SK-N-MC (cell line): ENCODE measurements around the gene MCOLN1.

Source experiments
- EZH2 ChIP-seq: fragments of 200-600 bp; sonication (generic); IDR thresholded peaks from one replicate; pipeline ENCODE4 v1.6.1; 2017; ENCODE audit warnings: antibody characterized with exemption
- FOXP2 ChIP-seq: optimal IDR thresholded peaks from 2 replicates; pipeline ENCODE3; 2011; ENCODE audit warnings: mild to moderate bottlenecking, moderate library complexity; ENCODE audit not compliant: insufficient read depth; ENCODE audit errors: extremely low read length, control extremely low read depth
- POLR2AphosphoS5 ChIP-seq: IDR thresholded peaks from 2 replicates; pipeline ENCODE4 v1.6.1; 2012; ENCODE audit warnings: mild to moderate bottlenecking, low read depth, low read length, borderline replicate concordance

- TF ChIP-seq POLR2AphosphoS5 = no peak
- TF ChIP-seq EZH2 = no peak
- no peak for TF ChIP-seq FOXP2
These were observed 53.1 kb downstream of the MCOLN1 start for GRCh38 chr19:7575434-7576040.
